Keratinocyte (primary cell): Measurements from ENCODE around the gene CRB2.

Experiments
- CTCF ChIP-seq, 3 experiments: IDR thresholded peaks in 1 of 3; conservative IDR thresholded peaks in 1 of 3; optimal IDR thresholded peaks in 1 of 3; 2 replicates in 2 of 3; 3 replicates in 1 of 3; pipeline versions ENCODE3 to v1.5.1; 2011; ENCODE audit warnings: low read length in 3 of 3, mild to moderate bottlenecking in 3 of 3, moderate library complexity in 2 of 3, control low read depth in 1 of 3, inconsistent platforms in 1 of 3; ENCODE audit not compliant: insufficient read depth in 2 of 3; ENCODE audit errors: extremely low read depth in 1 of 3
- EZH2 ChIP-seq: IDR thresholded peaks from one replicate; pipeline ENCODE4 v1.6.1; 2012; ENCODE audit warnings: inconsistent platforms, mild to moderate bottlenecking, low read length, moderate library complexity

- TF ChIP-seq EZH2 (no peak), CTCF (optimal IDR thresholded peaks at IDR 0.05 in 1 of 3, IDR thresholded peaks at IDR 0.05 in 1 of 3, conservative IDR thresholded peaks at IDR 0.05 in 1 of 3; ENCODE audit: extremely low read depth in 1 of 3, insufficient read depth in 2 of 3, low read length in 3 of 3) (no peak)
Observed at GRCh38 chr9:123346826-123347225, 9.2 kb upstream of the CRB2 start.
